Esophagus squamous epithelium (tissue), 5 donors: ENCODE data around the gene SCAF1. TPM values are rescaled to one million over a fixed set of nuclear protein-coding genes. Genes with fewer than 3 reads are reported as not detected.

Experiments used
- DNase-seq: peaks from one replicate; lab custom pipeline; 2025; lab: John Stamatoyannopoulos, UW
- H3K27ac ChIP-seq, 4 donors: fragments of 200-600 bp; sonication (generic); one replicate each; pipeline ENCODE4 v1.5.1; 2016 to 2019; ENCODE audit warnings: mild to moderate bottlenecking in 1 of 4
- H3K27me3 ChIP-seq, 4 donors: fragments of 200-600 bp; sonication (generic); 1 replicate in 3 of 4; 2 replicates in 1 of 4; pipeline versions ENCODE4 v1.5.1 to v1.6.0; 2017 to 2021; ENCODE audit warnings: antibody characterized with exemption in 1 of 4
- H3K36me3 ChIP-seq, 3 donors: fragments of 200-600 bp; sonication (generic); one replicate each; pipeline ENCODE4 v1.5.1; 2016 to 2019
- H3K4me1 ChIP-seq, 3 donors: fragments of 200-600 bp; sonication (generic); one replicate each; pipeline ENCODE4 v1.5.1; 2017 to 2019
- H3K4me3 ChIP-seq, 4 donors: fragments of 200-600 bp; sonication (generic); 1 replicate in 3 of 4; 2 replicates in 1 of 4; pipeline ENCODE4 v1.5.1; 2016 to 2019; ENCODE audit warnings: mild to moderate bottlenecking in 2 of 4, moderate library complexity in 1 of 4
- H3K9me3 ChIP-seq, 3 donors: fragments of 200-600 bp; sonication (generic); one replicate each; pipeline ENCODE4 v1.5.1; 2016 to 2019
- POLR2A ChIP-seq, 4 donors: fragments of 450-650 bp; IDR thresholded peaks; one replicate each; pipeline ENCODE4 v1.6.1; 2017; ENCODE audit warnings: antibody characterized with exemption in 4 of 4, mild to moderate bottlenecking in 4 of 4, moderate library complexity in 3 of 4
- WGBS, 2 donors: methylation state at CpG; one replicate each; pipeline ENCODE4 v1.1.5; 2018; 5-methylcytosine and 5-hydroxymethylcytosine counted together
- intact Hi-C: fragments of 100-400 bp; cut with DNase I; formaldehyde crosslinking; loops from one replicate; pipeline ENCODE4 v1.15.0; 2022
- total RNA-seq, 4 donors: library from RNA; depleted of rRNA; stranded (reverse); fragments of >200 nt; gene quantifications; one replicate each; pipeline ENCODE4 v1.1.0, GENCODE V29; 2016
- TF ChIP-seq, protein P1 (sequence below), 6 experiments: fragments of 450-650 bp in 4 of 6; fragments of 200-600 bp in 2 of 6; sonication (generic) in 2 of 6; IDR thresholded peaks; one replicate each; pipeline ENCODE4 v1.5.1; 2016 to 2019; ENCODE audit warnings: antibody characterized with exemption in 6 of 6, mild to moderate bottlenecking in 4 of 6, moderate library complexity in 4 of 6
- donor health status: DM: yes; HTN: yes; CAD: no.

SCAF1 gene
- total RNA-seq, 4 donors from 2014 or later, result 11.0 to 24.8 (median 15.2) TPM

DNA sequence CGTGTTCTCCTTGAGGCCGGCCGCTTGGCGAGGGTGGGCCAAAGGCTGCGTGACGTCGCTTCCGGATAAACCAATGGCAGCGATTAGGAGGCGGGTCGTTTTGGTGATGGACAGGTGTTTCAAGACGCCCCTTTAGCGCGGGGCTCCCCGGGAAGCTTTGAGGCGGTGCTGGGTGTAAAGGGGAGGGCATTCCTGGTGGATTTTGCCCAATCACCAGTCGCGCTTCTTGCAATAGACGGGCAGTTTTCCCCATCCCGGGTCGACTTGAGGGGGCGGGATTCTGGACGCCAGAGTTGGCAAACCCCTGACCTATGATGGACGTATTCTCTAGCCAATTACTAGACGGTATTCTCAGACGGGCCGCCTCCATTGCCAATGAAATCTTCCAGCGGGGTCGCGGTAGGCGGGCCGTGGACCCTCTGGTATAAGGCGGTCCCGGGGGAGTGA lies 34.8 kb downstream of the SCAF1 start:
- peaks cover 4 to 11% (median 6%) of the 10 kb centered on the region in 3 donors for H3K36me3 ChIP-seq
- intact Hi-C loops, result loop anchor here (10.0 kb wide), 1 partner anchor 102 kb away; no protein-coding TSS in a partner anchor
- WGBS, 2 donors, result 0% methylated on average over 7 to 15 of the region's 34 CpGs
- peak overlapping the region; percentile 92 to 97 (median 96) for H3K27ac ChIP-seq
- peak overlapping the region; percentile 82 to 100 (median 92) for H3K4me3 ChIP-seq
- DNase-seq, result peak; percentile 98
- no peaks in the 10 kb centered on the region for H3K27me3 ChIP-seq
- no peak for TF ChIP-seq POLR2A (IDR thresholded peaks at IDR 0.05)
- TF ChIP-seq, protein P1, sequence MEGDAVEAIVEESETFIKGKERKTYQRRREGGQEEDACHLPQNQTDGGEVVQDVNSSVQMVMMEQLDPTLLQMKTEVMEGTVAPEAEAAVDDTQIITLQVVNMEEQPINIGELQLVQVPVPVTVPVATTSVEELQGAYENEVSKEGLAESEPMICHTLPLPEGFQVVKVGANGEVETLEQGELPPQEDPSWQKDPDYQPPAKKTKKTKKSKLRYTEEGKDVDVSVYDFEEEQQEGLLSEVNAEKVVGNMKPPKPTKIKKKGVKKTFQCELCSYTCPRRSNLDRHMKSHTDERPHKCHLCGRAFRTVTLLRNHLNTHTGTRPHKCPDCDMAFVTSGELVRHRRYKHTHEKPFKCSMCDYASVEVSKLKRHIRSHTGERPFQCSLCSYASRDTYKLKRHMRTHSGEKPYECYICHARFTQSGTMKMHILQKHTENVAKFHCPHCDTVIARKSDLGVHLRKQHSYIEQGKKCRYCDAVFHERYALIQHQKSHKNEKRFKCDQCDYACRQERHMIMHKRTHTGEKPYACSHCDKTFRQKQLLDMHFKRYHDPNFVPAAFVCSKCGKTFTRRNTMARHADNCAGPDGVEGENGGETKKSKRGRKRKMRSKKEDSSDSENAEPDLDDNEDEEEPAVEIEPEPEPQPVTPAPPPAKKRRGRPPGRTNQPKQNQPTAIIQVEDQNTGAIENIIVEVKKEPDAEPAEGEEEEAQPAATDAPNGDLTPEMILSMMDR (IDR thresholded peaks at IDR 0.05), result peak in 1 of 6 experiments; percentile 15
- no peaks in the 10 kb centered on the region for H3K9me3 ChIP-seq
- peaks cover 29 to 64% (median 40%) of the 10 kb centered on the region in 3 donors for H3K4me1 ChIP-seq

DNA sequence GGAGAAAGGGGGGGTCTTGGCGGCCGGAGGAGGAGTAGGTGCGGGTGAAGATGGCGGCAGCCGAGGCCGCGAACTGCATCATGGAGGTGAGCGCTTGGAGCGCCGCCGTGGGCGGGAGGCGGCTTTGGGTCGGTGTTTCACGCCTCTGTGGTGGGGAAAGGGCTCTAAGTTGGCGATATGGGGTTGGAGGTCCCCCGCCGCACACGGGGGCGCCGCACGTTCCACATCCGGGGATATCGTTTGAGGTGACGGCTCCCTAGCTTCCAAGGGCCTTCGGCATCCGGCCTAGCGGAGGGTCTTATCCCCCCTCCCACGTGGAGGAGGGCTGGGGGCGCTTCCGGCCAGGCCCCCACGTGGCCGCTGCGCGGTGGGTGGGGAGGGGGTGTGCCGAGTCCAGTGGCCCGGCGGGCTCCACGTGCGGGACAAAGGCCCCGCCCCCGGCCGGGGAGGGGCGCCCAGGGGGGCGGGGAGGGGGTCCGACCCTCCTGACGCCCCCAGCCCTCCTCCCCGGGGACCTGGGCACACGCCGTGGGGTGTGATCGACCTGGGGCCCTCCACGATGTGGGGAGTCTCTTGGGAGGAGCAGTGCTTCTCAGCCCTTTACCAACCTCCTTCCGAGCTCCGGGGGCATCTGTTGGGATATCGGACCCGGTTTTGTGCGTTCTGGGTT lies 35.4 kb downstream of the SCAF1 start, which contains the start of gene PRMT1:
TSS of gene PRMT1 (plus strand) at position 41 of the 670 bp plus-strand sequence. CDS start at position 51, 10 bp downstream.
- Histone ChIP-seq H3K27ac (peak within 1 kb of the TSS; percentile 92 to 97 (median 96)), H3K27me3 (no peaks in the 10 kb centered on the region), H3K4me3 (peak within 1 kb of the TSS; percentile 82 to 100 (median 92)), H3K36me3 (peaks cover 9 to 17% (median 11%) of the 10 kb centered on the region in 3 donors), H3K9me3 (no peaks in the 10 kb centered on the region), H3K4me1 (peaks cover 29 to 60% (median 37%) of the 10 kb centered on the region in 3 donors)
- WGBS, 2 donors, result 0% methylated on average over 5 to 7 of the region's 57 CpGs
- DNase-seq, result no peak
- intact Hi-C loops, result loop anchor here (10.0 kb wide), 1 partner anchor 103 kb away; no protein-coding TSS in a partner anchor
- TF ChIP-seq, protein P1 (IDR thresholded peaks at IDR 0.05), result no peak
- TF ChIP-seq POLR2A (IDR thresholded peaks at IDR 0.05), result peak in 3 of 4 donors; percentile 52 to 89 (median 87)

DNA sequence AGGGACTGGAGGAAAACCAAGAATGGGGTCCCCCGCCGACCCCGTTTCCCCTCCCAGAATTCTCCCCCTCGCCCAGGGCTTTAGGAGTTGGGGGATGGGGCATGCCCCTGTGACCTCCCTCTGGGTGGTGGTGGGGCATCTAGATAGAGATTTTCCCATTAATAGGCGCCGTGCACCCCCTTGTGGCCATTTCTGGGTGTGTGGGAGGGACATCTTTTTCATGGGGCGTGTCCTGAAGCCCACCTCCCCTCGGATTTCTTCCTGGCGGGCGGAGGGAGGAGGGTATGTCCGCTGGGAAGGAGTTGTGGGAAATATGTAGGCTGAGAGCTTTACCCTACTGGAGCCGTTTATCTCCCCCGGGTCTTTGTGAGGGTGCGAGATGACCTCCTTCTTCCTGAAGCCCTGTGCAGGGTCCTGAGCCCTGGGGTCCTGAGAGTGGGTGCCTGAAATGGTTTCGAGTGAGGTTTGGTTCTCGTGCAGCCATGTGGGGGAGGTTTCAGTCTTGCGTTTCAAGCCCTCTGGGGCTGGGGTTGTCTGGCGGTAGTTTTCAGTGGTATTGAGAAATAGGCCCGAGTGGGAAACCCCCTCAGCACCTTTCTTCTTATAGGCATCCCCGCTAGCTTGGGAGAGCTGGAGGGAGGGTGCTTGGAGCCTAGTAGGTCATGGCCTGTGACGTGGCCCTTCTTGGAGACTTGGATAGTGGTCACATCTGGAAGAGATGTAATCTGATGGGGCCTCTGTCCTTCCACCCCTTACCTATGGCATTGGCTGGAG lies 36.1 kb downstream of the SCAF1 start:
- Histone ChIP-seq H3K27ac (peak overlapping the region; percentile 92 to 97 (median 96)), H3K27me3 (no peaks in the 10 kb centered on the region), H3K4me1 (peaks cover 29 to 57% (median 37%) of the 10 kb centered on the region in 3 donors), H3K9me3 (no peaks in the 10 kb centered on the region), H3K36me3 (peaks cover 11 to 24% (median 16%) of the 10 kb centered on the region in 3 donors), H3K4me3 (peak overlapping the region; percentile 82 to 100 (median 92))
- DNase-seq, result no peak
- TF ChIP-seq, protein P1 (IDR thresholded peaks at IDR 0.05), result peak; percentile 43 to 74 (median 64)
- no peak for TF ChIP-seq POLR2A (IDR thresholded peaks at IDR 0.05)
- 2% methylated on average over 7 to 8 of the region's 21 CpGs for WGBS, 2 donors
- intact Hi-C loops, result loop anchor here (10.0 kb wide), 1 partner anchor 103 kb away; no protein-coding TSS in a partner anchor

DNA sequence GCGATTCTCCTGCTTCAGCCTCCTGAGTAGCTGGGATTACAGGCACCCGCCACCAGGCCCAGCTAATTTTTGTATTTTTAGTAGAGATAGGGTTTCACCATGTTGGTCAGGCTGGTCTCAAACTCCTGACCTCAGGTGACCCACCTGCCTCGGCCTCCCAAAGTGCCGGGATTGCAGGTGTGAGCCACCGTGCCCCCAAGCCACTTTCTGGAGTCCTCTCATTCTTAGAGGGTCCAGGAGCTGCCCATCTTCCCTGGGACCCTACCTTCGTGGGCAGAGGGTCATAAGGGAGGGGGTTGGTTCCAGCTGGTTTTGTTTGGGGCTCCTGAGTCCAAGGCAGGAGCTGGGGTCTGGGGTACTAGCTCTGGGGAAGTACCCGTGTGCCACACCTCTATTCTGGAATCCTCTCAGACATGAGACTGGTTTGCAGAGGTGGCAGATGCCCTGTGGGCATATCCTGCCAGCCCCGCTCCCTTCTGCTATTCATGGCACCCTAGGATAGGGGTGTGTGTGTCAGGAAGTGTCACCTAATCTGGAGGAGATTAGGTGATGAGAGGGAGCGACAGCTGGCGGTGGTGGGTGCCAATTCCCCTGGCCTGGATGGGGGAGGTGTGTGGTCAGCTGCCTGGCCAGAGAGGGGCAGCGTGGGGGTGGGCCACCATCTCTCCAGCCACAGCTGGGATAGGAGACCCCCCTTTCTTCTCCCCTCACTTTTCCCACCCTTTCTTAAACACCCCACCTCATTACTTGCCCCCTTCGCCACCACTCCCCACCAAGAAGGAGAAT lies 37.2 kb downstream of the SCAF1 start:
- Histone ChIP-seq H3K9me3 (no peaks in the 10 kb centered on the region), H3K27me3 (no peaks in the 10 kb centered on the region), H3K27ac (peak overlapping the region in 3 of 4 donors; percentile 69 to 97 (median 97)), H3K36me3 (peaks cover 16 to 35% (median 24%) of the 10 kb centered on the region in 3 donors), H3K4me1 (peaks cover 29 to 57% (median 37%) of the 10 kb centered on the region in 3 donors), H3K4me3 (peak overlapping the region in 1 of 4 donors; percentile 0)
- DNase-seq, result no peak
- TF ChIP-seq POLR2A (IDR thresholded peaks at IDR 0.05), result no peak
- TF ChIP-seq, protein P1 (IDR thresholded peaks at IDR 0.05), result no peak
- 36 to 44% methylated on average over 7 to 11 of the region's 12 CpGs for WGBS, 2 donors
- intact Hi-C loops, result loop anchor here (10.0 kb wide), 1 partner anchor 104 kb away; no protein-coding TSS in a partner anchor
